GM21529 (cell line): ENCODE data around the gene BLID.

Experiments
- ATAC-seq: cut with Tn5 transposase; IDR thresholded peaks from one replicate; pipeline ENCODE4 v1.9.1; 2021; ENCODE audit not compliant: unreplicated experiment

Gene BLID

DNA sequence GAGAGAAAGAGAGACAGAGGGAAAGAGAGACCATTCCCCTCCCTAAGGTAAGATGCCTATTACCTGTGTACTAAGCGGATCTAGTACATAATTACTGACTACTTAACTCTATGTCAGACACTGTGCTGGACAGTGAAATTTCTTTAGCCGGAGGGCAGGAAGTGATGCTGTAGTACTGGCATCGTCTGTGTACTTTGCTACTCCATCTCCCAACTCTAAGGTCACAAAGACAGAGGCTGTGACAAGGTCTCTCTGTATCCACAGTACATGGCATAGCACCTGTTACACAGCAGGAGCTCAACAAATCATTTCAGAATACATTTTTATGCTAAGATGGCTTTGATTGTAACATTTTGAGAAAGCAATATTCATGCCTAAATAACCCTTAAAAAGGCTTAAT is 9.0 kb downstream of the BLID start:
- ATAC-seq, result no peak

DNA sequence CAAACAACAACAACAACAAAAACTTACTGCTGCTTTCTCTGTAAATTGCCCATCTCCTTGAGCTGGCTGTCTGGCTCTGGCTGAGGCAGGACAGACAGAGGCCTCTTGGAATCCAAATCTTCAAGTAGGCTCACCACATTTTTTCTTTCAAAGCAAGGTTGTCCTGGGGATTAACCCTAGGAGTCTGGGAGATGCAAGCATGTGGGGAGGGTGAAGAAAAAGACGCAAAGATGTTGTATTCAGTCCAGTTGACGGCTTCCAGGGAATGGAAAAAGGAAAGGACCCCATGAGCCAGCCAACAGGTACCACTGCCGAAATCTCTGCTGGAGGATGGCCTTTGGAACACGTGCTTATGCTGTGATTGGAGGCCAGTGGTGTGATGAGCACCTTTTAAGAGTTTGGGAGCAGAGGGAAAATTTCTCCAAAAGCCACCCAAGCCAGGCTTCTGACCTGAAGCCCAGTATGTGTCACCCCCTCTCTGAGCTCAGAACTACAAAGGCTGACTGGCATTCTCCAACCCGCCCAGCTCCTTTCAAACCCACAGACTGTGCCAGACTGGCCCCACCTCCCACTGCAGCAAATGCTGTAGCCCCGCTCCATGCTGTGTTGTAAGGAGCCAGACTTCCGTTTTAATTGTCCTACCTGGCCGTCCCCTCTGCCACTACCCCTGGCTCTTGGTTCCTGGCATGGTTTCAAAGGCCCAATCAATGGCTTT is 10.8 kb downstream of the BLID start:
- ATAC-seq, result no peak

DNA sequence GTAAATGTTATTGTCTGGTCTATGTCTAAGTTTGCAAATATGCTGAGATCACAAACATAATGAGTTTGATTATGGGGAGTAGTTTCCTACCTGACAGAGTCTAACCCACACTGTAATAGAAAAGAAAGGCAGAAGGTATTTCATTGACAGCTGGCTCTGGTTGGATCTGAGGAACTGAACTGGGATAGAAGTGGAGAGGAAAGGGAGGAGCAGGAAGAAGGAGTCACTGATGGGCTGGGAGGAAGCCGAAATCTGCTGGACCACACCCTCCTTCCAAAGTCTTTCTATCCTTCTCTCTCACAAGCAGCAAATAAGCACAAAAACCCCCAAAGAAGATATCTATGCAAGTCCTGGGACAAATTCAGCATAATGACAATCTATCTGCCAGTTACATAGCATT is 11.7 kb downstream of the BLID start:
- ATAC-seq, result no peak

DNA sequence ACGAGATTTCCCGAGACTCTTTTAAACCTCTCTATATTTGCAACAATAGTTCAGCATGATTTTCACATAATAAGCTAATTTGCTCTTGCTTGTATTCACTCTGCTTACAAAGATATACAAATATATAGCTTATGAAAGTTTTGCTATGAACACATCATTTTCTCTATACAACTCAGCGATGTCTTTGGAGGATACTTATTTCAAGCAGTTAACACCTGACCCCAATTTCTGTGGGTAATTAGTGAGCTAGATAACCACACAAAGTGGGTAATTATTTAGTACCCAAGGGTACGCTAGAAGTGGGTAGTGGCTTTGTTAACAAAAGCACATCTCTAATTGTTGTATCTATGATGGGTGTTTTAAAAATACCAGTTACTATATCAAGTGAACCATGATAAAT is 12.3 kb downstream of the BLID start:
- ATAC-seq, result no peak

DNA sequence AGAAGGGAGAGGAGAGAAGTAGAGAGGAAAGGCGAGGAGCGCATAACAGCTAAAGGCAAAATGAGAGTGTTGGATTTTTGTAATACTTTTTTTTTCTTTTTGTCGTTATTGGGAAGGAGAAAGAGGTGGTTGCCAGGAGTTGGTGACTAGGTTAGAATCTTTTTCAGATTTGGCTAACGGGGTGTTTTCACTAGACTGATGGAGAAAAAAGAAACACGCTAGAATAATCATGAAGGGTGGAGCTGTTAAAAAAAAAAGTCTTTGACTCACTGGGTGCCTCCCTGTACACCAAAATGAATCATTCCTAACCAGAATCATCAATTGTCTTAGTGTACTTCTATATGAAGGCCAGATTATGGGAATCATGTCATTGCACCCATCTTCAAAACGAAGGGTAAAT is 12.7 kb downstream of the BLID start:
- ATAC-seq, result no peak

DNA sequence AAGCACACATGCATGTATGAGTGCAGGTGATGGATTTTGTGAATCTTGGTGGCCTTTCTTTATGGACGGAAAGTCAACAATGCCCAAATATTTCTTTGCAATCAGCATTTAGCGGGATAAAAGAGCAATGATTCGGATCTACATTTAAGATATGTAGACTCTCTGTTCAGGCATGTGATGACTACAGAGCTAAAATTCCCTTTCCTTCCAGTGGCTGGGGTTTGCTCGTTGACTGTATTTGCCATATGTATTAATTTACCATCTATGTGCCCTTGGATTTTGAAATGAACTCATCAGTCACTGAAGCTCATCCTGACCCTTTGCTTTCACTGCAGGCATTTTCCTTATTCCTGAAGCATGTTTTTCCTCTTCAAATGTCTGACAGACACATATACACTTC is 13.6 kb downstream of the BLID start:
- no peak for ATAC-seq

DNA sequence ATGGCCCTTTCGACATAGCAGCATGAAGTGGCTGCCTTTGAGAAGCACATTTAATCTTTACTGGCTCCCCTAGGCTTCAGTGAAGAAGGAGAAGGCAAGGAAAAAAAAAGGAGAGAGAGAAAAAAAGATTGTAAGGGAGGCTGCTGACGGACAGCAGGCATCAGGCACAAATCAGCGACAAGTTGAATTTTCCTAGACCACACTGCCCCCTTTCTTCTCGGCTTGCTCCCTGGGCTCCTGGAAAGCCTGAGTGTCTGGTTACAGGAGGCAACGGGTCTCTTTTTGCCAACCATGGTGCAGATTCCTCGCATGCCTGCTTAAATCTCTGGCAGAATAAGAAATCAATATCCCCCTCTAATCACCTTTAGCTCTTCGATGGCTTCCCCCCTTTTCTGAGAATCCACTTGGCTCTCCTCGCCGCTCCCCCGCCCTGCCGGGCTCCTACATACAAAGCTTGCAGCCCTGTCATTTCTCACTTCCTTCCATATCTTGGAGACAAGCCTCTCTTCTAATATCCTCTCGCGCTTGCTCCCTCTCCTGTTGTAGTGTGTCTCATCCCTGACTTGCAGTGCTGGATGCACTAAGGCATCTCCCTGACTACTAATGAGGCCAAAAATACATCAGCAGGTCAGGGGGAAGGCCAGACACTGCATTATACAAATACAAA is 14.3 kb downstream of the BLID start:
- ATAC-seq, result no peak

DNA sequence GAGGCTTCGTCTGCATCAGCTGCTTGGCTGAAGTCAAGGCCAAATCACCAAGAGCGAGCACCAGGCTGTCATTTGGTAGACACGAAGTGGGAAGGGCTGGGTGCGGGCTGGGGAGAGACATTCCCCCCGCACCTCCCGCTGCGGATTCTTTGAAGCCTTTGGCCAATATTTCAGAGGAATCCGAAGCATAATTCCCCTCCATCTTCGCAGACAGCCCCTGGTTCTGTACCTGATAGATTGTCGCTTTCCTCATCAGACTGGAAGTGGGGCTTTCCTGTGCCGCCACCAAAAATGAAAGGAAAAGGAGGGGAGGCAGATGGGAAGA is 15.3 kb downstream of the BLID start:
- no peak for ATAC-seq

DNA sequence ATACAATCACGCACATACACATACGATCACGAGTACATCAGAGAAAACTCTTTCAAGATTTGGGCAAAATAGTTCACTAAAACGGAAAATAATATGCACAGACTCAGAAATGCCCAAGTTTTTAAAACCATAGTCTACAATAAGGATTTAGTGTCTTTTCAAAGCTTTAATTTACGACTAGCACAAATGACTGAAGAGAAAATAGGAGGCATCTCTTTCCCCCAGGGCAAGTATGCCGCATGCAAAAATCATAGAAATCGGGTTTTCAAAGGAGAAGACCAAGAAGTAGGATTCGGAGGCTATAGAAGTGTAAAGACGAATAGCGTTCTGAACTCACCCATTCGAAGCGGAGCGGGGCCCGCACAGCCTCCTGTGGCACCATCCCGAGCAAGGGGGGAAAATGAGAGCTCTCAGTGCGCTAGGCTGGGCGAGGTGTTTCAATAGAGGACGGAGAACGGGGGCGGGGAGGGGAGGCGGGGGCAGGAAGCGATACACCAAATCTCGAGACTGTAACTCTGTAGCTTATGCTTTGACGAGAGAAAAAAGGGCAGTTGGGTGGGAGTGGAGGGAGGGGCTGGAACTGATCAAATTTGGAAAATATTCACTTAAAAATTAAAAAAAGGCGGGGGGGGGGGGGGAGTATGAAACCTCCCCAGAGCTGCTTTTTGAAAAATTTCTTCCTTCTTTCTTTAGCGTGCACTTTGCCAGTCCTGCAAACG is 15.8 kb downstream of the BLID start:
- no peak for ATAC-seq

DNA sequence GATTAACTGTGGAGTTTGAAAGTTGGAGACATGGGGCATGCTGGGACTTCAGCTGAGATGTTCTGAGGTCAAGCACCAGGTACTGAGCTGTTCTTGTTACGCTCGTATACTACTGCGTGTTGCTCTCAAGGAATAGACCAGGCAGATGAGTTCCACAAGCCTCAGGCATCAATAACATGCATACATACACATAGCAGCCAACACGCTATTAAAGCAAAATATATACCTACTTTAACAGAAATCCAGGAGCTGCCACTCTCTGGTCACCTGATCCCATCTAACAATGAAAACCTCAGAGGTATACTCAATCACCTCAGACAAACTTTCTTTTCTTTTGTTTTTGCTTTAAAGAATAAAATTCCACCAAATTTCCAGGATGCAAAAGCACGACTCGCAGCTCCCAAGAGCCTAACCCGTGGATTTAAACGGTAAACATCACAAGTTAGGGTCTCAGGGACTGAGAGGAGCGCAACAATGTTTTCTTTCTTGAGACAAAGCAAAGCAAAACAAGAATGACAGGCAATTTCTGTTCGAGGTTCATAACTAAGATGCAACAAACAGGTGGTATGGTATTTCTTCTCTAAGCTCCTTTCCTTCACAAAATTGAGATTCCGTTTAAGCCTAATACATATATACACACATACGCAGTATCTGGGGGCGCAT is 16.5 kb downstream of the BLID start:
- ATAC-seq, result no peak

DNA sequence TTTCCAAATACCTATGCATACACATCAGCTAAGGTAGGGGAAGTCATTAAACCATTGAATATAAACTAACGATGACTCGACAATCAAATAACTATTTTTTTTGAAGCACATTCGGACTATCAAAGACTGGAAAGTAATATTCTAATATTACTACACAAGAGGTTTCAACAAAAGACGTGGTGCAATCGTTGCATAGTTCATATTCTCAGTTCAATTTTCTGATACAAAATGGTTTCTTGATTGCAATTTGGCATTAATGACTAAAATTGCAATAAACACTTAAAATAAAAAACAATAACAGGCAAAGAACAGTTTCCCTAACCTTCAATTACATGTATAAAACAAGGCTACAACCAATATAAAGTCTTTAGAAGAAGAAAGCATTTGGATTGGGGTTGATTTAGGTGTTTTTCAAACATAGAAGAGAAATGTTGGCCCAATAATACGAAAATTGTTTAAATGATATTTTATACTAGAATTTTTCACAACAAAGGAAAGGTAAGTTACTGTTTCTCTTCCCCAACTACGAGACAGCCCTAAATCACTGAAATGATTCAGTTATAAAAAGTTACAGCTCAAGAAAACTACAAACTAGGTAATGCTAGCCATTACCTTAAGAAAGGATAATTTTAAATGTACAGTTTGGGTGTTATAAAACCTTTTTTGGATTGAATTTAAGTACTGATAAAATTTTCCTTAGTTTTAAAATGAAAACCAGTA is 17.6 kb downstream of the BLID start:
- ATAC-seq, result no peak

DNA sequence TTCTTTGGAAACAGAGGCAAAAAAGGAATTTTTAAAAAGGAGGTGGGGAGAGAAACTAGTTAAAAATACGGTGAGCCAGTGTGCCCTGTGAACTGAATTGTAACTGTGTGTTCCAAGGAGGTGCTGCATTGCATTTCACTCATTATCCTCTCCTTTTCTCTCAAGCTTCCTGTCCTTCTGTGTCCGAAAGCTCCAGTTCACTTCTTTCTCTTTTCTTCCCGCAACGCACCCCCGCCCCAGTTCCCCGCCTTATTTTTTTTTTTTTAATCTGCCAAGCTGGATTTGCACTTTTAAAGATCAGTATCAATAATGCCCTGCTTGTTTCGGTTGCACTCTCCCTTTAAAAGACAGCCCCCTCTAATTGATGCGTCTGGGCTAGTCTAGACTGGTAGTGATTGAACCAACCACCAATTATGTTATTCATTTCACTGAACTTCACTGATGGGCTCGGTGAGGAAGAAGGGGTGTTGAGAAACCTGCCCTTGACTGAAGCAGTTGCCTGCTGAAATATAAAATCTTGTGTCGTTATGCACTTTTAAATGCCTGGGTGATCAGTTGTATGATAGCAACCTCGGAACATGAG is 18.5 kb downstream of the BLID start:
- ATAC-seq, result no peak

DNA sequence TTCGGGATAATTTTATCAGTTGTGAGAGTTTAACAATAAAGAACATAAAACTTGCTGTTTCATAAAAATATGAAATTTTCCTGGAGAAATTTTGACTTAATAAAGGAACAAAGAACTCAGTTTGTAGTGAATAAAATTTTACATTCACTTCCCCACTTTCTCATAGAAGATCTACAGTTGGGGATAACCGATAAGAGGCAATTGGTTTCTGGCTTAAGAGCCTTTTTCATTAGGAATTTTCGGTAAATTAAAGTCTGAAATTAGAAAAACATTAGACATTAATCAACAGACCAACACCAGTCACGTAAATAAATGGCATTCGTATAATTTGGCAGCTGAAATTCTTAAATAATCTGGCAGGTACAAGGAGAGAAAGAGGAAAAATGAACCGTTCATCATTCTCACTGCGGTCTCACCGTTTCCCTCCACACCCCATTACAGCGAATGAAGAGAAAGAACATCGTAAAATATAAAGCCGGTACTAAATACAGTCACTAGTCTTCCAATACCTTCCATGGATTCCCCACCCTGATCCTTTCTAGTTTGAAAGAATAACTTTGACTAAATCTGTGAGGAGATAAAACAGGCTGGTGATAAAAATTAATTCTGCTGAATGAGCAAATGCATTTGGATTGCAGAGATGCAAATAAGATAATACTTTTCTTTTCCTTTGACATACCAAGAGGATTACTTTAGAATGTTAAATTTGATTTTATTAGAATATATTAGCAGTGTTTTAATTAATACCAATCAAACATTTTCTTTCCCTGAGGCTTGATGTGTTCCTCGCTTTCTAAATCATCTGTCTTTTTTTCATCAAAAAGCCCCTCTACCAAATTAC is 19.5 kb downstream of the BLID start:
- no peak for ATAC-seq

DNA sequence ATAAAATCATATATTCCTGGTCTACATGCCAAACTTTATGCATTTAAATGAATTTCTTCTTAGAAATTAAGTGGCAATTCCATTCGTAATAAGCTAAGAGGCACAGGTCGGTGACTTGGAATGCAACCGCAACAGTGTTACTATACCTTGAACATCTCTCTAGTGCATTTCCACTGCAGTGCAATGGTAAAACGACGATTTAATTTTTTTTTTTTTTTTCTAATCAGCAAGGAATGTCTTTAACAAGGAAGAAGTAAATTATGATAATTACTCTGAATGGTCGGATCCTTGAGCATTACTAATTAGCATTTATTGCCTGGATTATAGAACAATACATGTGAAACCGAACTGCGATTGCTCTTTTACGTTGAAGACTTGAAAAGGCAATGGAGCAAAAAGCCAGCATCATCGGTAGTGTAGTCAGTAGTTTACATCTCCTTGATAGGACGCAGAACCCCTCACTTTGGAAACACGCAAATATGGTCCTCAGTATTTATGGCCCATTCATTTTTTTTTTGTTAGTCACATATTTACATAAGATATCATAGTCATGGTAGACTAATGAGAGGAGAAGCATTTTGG is 20.2 kb downstream of the BLID start:
- no peak for ATAC-seq

DNA sequence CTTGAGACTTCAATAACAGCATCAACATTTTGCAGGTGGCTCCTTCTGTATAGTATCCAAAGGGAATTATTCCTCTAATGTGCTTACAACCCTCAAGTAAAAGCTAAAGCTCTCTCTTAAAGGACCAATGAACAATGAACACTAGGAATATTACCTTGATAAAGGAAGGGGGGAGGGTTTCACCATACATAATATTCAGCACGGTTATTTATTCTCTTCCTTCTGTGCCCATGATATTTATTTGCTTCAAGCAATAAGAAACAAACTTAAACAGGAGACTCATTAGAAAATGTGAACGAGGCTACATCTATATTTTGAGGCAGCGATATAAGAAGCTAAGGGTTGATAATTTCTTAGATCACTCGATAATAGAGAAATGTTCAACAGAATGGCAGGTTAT is 21.2 kb downstream of the BLID start:
- no peak for ATAC-seq

DNA sequence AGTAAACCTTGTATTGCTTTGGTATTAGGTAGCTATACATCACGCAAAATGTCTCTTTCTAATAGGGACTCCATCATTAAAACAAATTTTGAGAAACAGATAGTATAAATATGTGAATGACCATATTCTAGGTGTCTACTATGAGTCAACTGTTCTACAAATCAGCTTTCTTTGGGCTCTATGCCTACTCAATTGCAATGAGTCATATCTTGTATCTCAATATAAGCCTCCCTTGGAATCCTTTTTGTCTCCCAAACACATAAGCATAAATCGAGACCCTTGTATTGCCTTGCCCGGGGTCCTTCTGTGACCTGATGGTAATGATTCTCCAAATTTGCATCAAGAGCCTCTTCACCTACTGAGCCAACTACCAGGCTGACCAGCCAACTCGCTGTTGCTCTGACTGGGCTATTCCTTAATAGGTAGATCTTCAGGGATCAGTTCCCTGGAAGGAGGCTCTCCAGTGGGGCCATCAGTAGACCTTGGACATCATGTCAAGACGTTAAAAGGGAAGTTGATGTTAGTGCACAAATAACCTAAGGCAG is 22.2 kb downstream of the BLID start:
- ATAC-seq, result no peak

DNA sequence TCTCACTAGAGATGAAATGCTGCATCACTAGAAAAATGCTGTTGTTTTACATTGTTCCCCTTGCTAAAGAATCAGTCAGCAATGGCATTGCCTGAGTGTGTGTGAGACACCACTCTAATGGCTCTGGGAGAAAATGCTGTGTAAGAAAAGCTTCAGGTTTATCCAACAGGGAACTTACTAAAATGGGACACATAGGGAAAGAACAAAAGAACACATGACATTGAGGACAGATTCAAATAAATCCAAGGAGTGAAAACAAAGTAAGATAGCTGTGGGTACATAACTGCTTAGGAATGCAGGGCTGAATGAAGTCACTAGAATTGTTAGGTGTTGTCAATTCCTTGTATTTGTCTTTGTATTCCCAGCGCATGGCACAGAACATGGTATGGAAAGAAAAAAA is 24.2 kb downstream of the BLID start:
- ATAC-seq, result no peak

DNA sequence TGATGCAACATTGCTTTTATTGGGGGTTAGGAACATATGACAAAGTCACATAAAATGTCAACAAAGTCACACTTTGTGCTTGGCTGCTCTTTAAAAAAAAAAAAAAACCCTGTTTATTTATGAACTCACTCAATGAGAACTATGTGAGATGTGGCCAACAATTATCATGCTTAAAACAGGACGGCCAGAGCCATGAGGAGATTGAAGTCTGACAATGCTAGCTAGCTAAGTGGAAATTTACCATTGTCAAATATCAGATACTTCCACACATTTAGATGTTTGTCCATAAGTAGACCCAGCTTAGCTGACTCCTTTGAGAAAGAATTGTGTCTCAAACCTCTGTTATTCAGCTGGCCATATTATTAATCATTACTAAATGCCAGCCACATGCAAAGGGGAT is 26.9 kb downstream of the BLID start:
- no peak for ATAC-seq

DNA sequence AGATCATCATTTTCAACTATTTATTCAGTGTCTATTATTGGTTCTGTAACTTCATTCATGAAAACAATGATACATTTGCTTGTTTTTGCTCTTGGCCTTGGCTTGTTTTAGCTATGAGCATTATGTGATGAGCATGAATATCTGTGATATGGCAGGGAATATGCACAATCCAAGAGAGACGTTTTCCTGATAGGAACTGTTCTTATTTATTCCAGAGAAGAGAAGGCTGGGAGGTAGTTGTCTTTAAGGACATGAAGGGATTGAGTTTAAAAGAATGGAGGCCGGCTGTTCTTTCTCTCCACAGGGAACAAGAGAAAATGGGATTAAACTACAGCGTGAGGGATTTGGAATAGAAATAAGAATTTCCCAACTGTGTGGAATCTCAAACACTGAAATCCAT is 30.3 kb downstream of the BLID start:
- no peak for ATAC-seq
